ENCODE measurements around the gene BOD1. TPM values are rescaled to one million over a fixed set of nuclear protein-coding genes. Genes with fewer than 3 reads are reported as not detected.

BOD1 gene
- total and polyA plus RNA-seq, 2 of the 8 experiments (the other 6 are each of a cell fraction or from before 2014, with no cell fraction given), result 107 to 149 TPM

DNA sequence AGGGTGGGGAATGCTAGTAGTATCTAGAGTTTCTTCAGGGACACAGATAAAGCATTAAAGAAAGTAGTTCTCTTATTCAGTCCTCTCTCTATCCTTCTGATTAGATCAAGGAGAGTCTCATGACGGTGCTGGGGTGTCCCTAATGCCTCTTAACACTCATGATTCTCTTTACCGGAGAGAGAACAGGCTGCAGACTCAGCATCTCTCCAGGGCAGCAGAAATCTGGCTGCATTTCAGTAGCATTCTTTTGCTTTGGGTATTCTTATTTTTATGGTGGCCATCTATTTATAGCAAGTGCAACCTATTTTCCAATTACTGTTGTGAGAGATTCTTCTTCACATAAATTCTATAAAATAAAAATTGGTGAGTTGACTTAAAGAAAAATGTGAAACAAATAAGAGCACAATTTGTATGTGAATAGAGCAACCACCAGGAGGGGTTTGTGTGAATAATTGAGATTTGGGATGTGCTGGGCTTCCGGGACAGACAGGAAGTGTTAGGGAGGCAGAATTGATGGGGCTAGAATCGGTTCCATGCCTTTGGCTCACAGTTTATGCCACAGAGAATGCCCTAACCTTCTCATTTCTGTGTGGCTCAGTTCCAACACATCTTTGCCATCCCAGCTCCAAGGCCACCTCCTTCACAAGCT lies 23.8 kb upstream of the BOD1 start:
- peak overlapping the region; percentile 31 for H4K91ac ChIP-seq (replicated peaks; ENCODE audit: insufficient read length, low read length)
- H2AK5ac ChIP-seq (ENCODE audit: low read depth, low read length), result 0 out of 2 replicates have a peak overlapping the region, but pooled peaks have one; percentile 5
- H3K4me1 ChIP-seq (replicated peaks in 1 of 4; ENCODE audit: control insufficient read depth in 3 of 4, insufficient read depth in 4 of 4, low read length in 3 of 4), result peaks cover 5 to 22% (median 11%) of the 10 kb centered on the region in 4 experiments
- peak overlapping the region; percentile 41; the same call in 1 of the 2 replicates for H2BK12ac ChIP-seq (ENCODE audit: low read depth, low read length)
- no peak for FAIRE-seq
- H3K18ac ChIP-seq (ENCODE audit: extremely low read depth, low read length), result peak overlapping the region; percentile 84
- H3K14ac ChIP-seq (ENCODE audit: insufficient read length), result no peak overlapping the region
- no peaks in the 10 kb centered on the region for H4K20me1 ChIP-seq (replicated peaks in 1 of 2; ENCODE audit: control insufficient read depth in 1 of 2, insufficient read depth in 2 of 2, low read length in 2 of 2)
- ChIA-PET POLR2A (ENCODE audit: partially characterized antibody) (interaction anchor here (0.9 kb wide), 1 partner anchor 11 kb away, joined by 3 read pairs; no protein-coding TSS in a partner anchor), CTCF (ENCODE audit: partially characterized antibody) (interaction anchor here (0.9 to 9.0 kb wide), 6 partner anchors 12 to 340 kb away, joined by 3 to 72 read pairs (median 5); no protein-coding TSS in a partner anchor)
- no peak overlapping the region for H3K4me2 ChIP-seq (ENCODE audit: insufficient read depth in 1 of 2, low read depth in 2 of 2, low read length in 2 of 2)
- H3K4me3 ChIP-seq (ENCODE audit: extremely low read depth in 1 of 4, insufficient read depth in 2 of 4, low read depth in 3 of 4, low read length in 4 of 4), result no peak overlapping the region
- H2BK20ac ChIP-seq (ENCODE audit: low read length), result peak overlapping the region; percentile 37; the same call in 1 of the 2 replicates
- H2BK120ac ChIP-seq (replicated peaks; ENCODE audit: low read depth, low read length), result no peak overlapping the region
- H4K5ac ChIP-seq (ENCODE audit: insufficient read length, low read depth, low read length), result peak overlapping the region; percentile 34
- no peaks in the 10 kb centered on the region; a peak in 1 of 8 replicates for H3K36me3 ChIP-seq (ENCODE audit: control insufficient read depth in 2 of 4, insufficient read depth in 4 of 4, low read length in 3 of 4)
- no peaks in the 10 kb centered on the region for H3K79me2 ChIP-seq (ENCODE audit: control insufficient read depth in 1 of 2, insufficient read depth in 2 of 2, low read length in 2 of 2)
- WGBS, 2 experiments (ENCODE audit: extremely low coverage in 1 of 2, insufficient coverage in 1 of 2, insufficient read length in 1 of 2, insufficient replicate concordance in 2 of 2, low coverage in 1 of 2, low lambda C conversion rate in 2 of 2, missing lambda C conversion rate in 1 of 2), result 75% methylated on average over 4 of the region's 4 CpGs; no CpG with 5 or more reads in 1 of the 2 experiments
- H3K9me3 ChIP-seq (ENCODE audit: insufficient read depth in 2 of 2, low read depth in 1 of 2, low read length in 1 of 2), result no peaks in the 10 kb centered on the region
- H3K23ac ChIP-seq (ENCODE audit: insufficient read length), result no peak overlapping the region
- H4K8ac ChIP-seq (ENCODE audit: extremely low read depth, insufficient read depth, low read length), result no peak overlapping the region
- no peaks in the 10 kb centered on the region for H3K23me2 ChIP-seq (ENCODE audit: low read depth, low read length)
- H3K27me3 ChIP-seq (replicated peaks in 1 of 4; ENCODE audit: control insufficient read depth in 3 of 4, extremely low read depth in 1 of 4, insufficient read depth in 3 of 4, low read length in 3 of 4), result no peaks in the 10 kb centered on the region
- H3K79me1 ChIP-seq (ENCODE audit: low read depth, low read length), result no peaks in the 10 kb centered on the region
- H2BK5ac ChIP-seq (ENCODE audit: low read depth, low read length), result no peak overlapping the region
- no peak overlapping the region for H3K9ac ChIP-seq (replicated peaks in 1 of 4; ENCODE audit: extremely low read depth in 1 of 4, low read depth in 3 of 4, low read length in 3 of 4)
- no peak for DNase-seq (ENCODE audit: low read depth in 1 of 2, low spot score in 2 of 2)
- no peak for TF ChIP-seq ASH2L (IDR thresholded peaks at IDR 0.05; ENCODE audit: low read length)
- peak in 1 of 2 experiments; percentile 4; a peak in 1 of 4 replicates for TF ChIP-seq RAD21 (IDR thresholded peaks at IDR 0.05 in 1 of 2, conservative IDR thresholded peaks at IDR 0.05 in 1 of 2; ENCODE audit: low read depth in 2 of 2, low read length in 2 of 2)
- H3K4ac ChIP-seq (replicated peaks; ENCODE audit: insufficient read length, low read depth, low read length), result no peak overlapping the region
- H3K27ac ChIP-seq (ENCODE audit: low read depth, low read length), result no peak overlapping the region
- peak overlapping the region; percentile 40; the same call in 1 of the 2 replicates for H2BK15ac ChIP-seq (ENCODE audit: low read length)
- no peak overlapping the region for H3K56ac ChIP-seq (replicated peaks; ENCODE audit: insufficient read length, low read depth, low read length)
- no peak overlapping the region for H2AFZ ChIP-seq (ENCODE audit: low read length)

Data from H1 (cell line).